Stimulated activated CD4-positive, alpha-beta T cell treated with anti-CD3 and anti-CD28 coated beads, Interleukin-4, amount 100 ng/mL, for 1 hour (primary cell): ENCODE measurements around the gene GTF3C1.

Experiments used
- DNase-seq: peaks from one replicate; pipeline ENCODE4 v3.0.0-alpha.2; 2020

GTF3C1 gene

GRCh38 chr16:27414788-27415431 lies 134.8 kb downstream of the GTF3C1 start:
- no peak for DNase-seq

GRCh38 chr16:27413956-27414355 lies 135.8 kb downstream of the GTF3C1 start:
- DNase-seq, result no peak

DNA sequence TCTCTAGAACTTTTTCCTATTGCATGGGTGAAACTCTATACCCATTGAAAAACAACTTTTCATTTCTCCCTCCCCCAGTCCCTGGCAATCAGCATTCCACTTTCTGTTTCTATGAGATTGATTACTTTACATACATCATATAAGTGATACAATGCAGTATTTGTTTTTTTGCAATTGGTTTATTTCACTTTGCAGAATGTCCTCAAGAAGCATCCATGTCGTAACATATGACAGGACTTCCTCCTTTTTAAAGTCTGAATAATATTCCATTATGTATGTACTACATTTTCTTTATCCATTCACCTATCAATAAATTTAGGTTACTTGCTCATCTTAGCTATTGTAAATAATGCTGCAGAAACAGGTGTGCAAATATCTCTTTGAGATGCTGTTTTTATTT lies 139.0 kb downstream of the GTF3C1 start:
- DNase-seq, result no peak
